Mucosa of rectum (tissue), 2 donors: ENCODE measurements around the gene PATJ.
"Not testable (repeated sequence)": the region's sequence is repeated elsewhere in the genome, so short reads cannot be mapped to it uniquely, and the experiment has no call there.

ENCODE experiments used
- H3K27ac ChIP-seq, 2 donors: one replicate each; pipeline ENCODE4 v1.7.0; 2013; ENCODE audit warnings: inconsistent platforms in 2 of 2, low read depth in 2 of 2, low read length in 2 of 2
- H3K27me3 ChIP-seq, 2 donors: one replicate each; pipeline ENCODE4 v1.7.0; 2013; ENCODE audit warnings: low read length in 2 of 2; ENCODE audit not compliant: control insufficient read depth in 2 of 2, insufficient read depth in 2 of 2
- H3K36me3 ChIP-seq, 2 donors: one replicate each; pipeline ENCODE4 v1.7.0; 2013; ENCODE audit warnings: low read length in 2 of 2; ENCODE audit not compliant: control insufficient read depth in 2 of 2, insufficient read depth in 2 of 2
- H3K4me1 ChIP-seq, 2 donors: one replicate each; pipeline ENCODE4 v1.7.0; 2013; ENCODE audit warnings: low read length in 2 of 2, mild to moderate bottlenecking in 1 of 2; ENCODE audit not compliant: control insufficient read depth in 2 of 2, insufficient read depth in 2 of 2
- H3K4me3 ChIP-seq, 2 donors: one replicate each; pipeline ENCODE4 v1.7.0; 2013; ENCODE audit warnings: low read length in 2 of 2
- H3K9ac ChIP-seq, 2 donors: one replicate each; pipeline ENCODE4 v1.7.0; 2013; ENCODE audit warnings: low read length in 2 of 2, low read depth in 1 of 2, mild to moderate bottlenecking in 1 of 2
- H3K9me3 ChIP-seq, 2 donors: one replicate each; pipeline ENCODE4 v1.7.0; 2013; ENCODE audit warnings: low read length in 2 of 2; ENCODE audit not compliant: control insufficient read depth in 2 of 2
- donor health status: healthy.
- donor health status: Normal muscosa, but diverticular disease.

PATJ gene

GRCh38 chr1:61935516-61935915, 193.2 kb downstream of the PATJ start:
- H3K36me3 ChIP-seq = peaks cover 4 to 5% of the 10 kb centered on the region in 2 donors
- H3K4me1 ChIP-seq = no peaks in the 10 kb centered on the region
- no peak overlapping the region for H3K4me3 ChIP-seq
- no peak overlapping the region for H3K27ac ChIP-seq
- no peaks in the 10 kb centered on the region for H3K27me3 ChIP-seq
- H3K9ac ChIP-seq = no peak overlapping the region
- no peaks in the 10 kb centered on the region for H3K9me3 ChIP-seq

- Histone ChIP-seq H3K9ac (no peak overlapping the region), H3K27me3 (no peaks in the 10 kb centered on the region), H3K4me3 (no peak overlapping the region), H3K9me3 (no peaks in the 10 kb centered on the region), H3K36me3 (peaks cover 2 to 5% of the 10 kb centered on the region in 2 donors), H3K4me1 (no peaks in the 10 kb centered on the region), H3K27ac (no peak overlapping the region)
Measured at GRCh38 chr1:61936839-61937238, 194.6 kb downstream of the PATJ start.

GRCh38 chr1:61941794-61942193, 199.5 kb downstream of the PATJ start:
- H3K4me3 ChIP-seq = no peak overlapping the region
- no peaks in the 10 kb centered on the region for H3K4me1 ChIP-seq
- no peak overlapping the region for H3K27ac ChIP-seq
- peaks cover 6 to 7% of the 10 kb centered on the region in 2 donors for H3K36me3 ChIP-seq
- no peaks in the 10 kb centered on the region for H3K27me3 ChIP-seq
- H3K9me3 ChIP-seq = no peaks in the 10 kb centered on the region
- H3K9ac ChIP-seq = no peak overlapping the region

- H3K4me1 ChIP-seq = no peaks in the 10 kb centered on the region
- H3K27me3 ChIP-seq = no peaks in the 10 kb centered on the region
- H3K4me3 ChIP-seq = no peak overlapping the region
- H3K9me3 ChIP-seq = no peaks in the 10 kb centered on the region
- no peak overlapping the region for H3K9ac ChIP-seq
- no peak overlapping the region for H3K27ac ChIP-seq
- peaks cover 6 to 7% of the 10 kb centered on the region in 2 donors for H3K36me3 ChIP-seq
Measured at GRCh38 chr1:61942856-61943255, 200.6 kb downstream of the PATJ start.

GRCh38 chr1:61948685-61949084, 206.4 kb downstream of the PATJ start:
- H3K27me3 ChIP-seq, H3K36me3 ChIP-seq, H3K9ac ChIP-seq, H3K27ac ChIP-seq, H3K9me3 ChIP-seq, H3K4me1 ChIP-seq, H3K4me3 ChIP-seq: not testable (repeated sequence)

GRCh38 chr1:61950418-61950817, 208.1 kb downstream of the PATJ start:
- Histone ChIP-seq H3K27me3 (no peaks in the 10 kb centered on the region), H3K36me3 (no peaks in the 10 kb centered on the region), H3K4me1 (no peaks in the 10 kb centered on the region), H3K27ac (no peak overlapping the region), H3K9me3 (no peaks in the 10 kb centered on the region), H3K4me3 (no peak overlapping the region), H3K9ac (no peak overlapping the region)

- Histone ChIP-seq H3K36me3 (no peaks in the 10 kb centered on the region), H3K9me3 (no peaks in the 10 kb centered on the region), H3K4me3 (no peak overlapping the region), H3K4me1 (no peaks in the 10 kb centered on the region), H3K27ac (no peak overlapping the region), H3K27me3 (no peaks in the 10 kb centered on the region), H3K9ac (no peak overlapping the region)
Measured at GRCh38 chr1:61951731-61952580, 209.7 kb downstream of the PATJ start.

GRCh38 chr1:61952675-61953074, 210.4 kb downstream of the PATJ start:
- no peaks in the 10 kb centered on the region for H3K36me3 ChIP-seq
- no peaks in the 10 kb centered on the region for H3K27me3 ChIP-seq
- H3K4me3 ChIP-seq = no peak overlapping the region
- H3K9ac ChIP-seq = no peak overlapping the region
- H3K9me3 ChIP-seq = no peaks in the 10 kb centered on the region
- H3K4me1 ChIP-seq = no peaks in the 10 kb centered on the region
- H3K27ac ChIP-seq = no peak overlapping the region

GRCh38 chr1:61953076-61953789, 211.0 kb downstream of the PATJ start:
- Histone ChIP-seq H3K27ac (no peak overlapping the region), H3K9me3 (no peaks in the 10 kb centered on the region), H3K36me3 (no peaks in the 10 kb centered on the region), H3K4me1 (no peaks in the 10 kb centered on the region), H3K9ac (no peak overlapping the region), H3K27me3 (no peaks in the 10 kb centered on the region), H3K4me3 (no peak overlapping the region)

- Histone ChIP-seq H3K9me3 (no peaks in the 10 kb centered on the region), H3K4me3 (no peak overlapping the region), H3K4me1 (no peaks in the 10 kb centered on the region), H3K27me3 (no peaks in the 10 kb centered on the region), H3K36me3 (no peaks in the 10 kb centered on the region), H3K9ac (no peak overlapping the region), H3K27ac (no peak overlapping the region)
Measured at GRCh38 chr1:61953790-61954150, 211.5 kb downstream of the PATJ start.
